IMR-90 (cell line): ENCODE results near the gene CHMP4A. TPM values are rescaled to one million over a fixed set of nuclear protein-coding genes. Genes with fewer than 3 reads are reported as not detected.

Experiments
- ATAC-seq: fragments of 200-7000 bp; cut with Tn5 transposase; 2 replicates; pipeline ENCODE4 v1.9.1; 2020; ENCODE audit warnings: low read depth, mild to moderate bottlenecking, moderate library complexity
- BruUV-seq: library from RNA; stranded (reverse); fragments of 400-500 nt; replicated peaks from 2 replicates; lab custom pipeline; 2021; lab: Mats Ljungman, UMichigan
- CTCF ChIA-PET: fragments of 300-600 bp; formaldehyde crosslinking; extraction: SDS; loops from one replicate; lab custom pipeline; 2021; ENCODE audit warnings: antibody characterized with exemption; lab: Yijun Ruan, JAX
- POLR2A ChIA-PET: fragments of 300-600 bp; sonication (Branson Sonifier 250); formaldehyde crosslinking; loops from one replicate; lab custom pipeline; 2022; ENCODE audit warnings: antibody characterized with exemption; ENCODE audit not compliant: unreplicated experiment; lab: Charles Lee
- DNase-seq: peaks from one replicate; pipeline ENCODE4 v3.0.0; 2013
- H2AFZ ChIP-seq: replicated peaks from 2 replicates; pipeline ENCODE3; 2013; ENCODE audit warnings: low read length, mild to moderate bottlenecking; ENCODE audit not compliant: poor library complexity
- H2AK5ac ChIP-seq: 2 replicates; pipeline ENCODE4 v1.6.1; 2013; ENCODE audit warnings: low read depth, low read length, inconsistent platforms
- H2AK9ac ChIP-seq: replicated peaks from 2 replicates; pipeline ENCODE3; 2013; ENCODE audit warnings: mild to moderate bottlenecking, low read depth, low read length, moderate library complexity; ENCODE audit not compliant: poor library complexity
- H2BK120ac ChIP-seq: 2 replicates; pipeline ENCODE4 v1.6.1; 2013; ENCODE audit warnings: low read depth, low read length, inconsistent platforms
- H2BK15ac ChIP-seq: 3 replicates; pipeline ENCODE4 v1.6.1; 2013; ENCODE audit warnings: low read depth, low read length, inconsistent platforms
- H2BK20ac ChIP-seq: 2 replicates; pipeline ENCODE4 v1.6.1; 2013; ENCODE audit warnings: low read depth, mild to moderate bottlenecking, inconsistent platforms, low read length, moderate library complexity
- H2BK5ac ChIP-seq: 2 replicates; pipeline ENCODE4 v1.6.1; 2013; ENCODE audit warnings: mild to moderate bottlenecking, low read depth, low read length, inconsistent platforms; ENCODE audit not compliant: poor library complexity, severe bottlenecking
- H3K14ac ChIP-seq: replicated peaks from 2 replicates; pipeline ENCODE4 v1.6.1; 2013; ENCODE audit warnings: low read depth, low read length, inconsistent platforms
- H3K18ac ChIP-seq: 2 replicates; pipeline ENCODE4 v1.6.1; 2013; ENCODE audit warnings: low read depth, low read length, control low read depth
- H3K23ac ChIP-seq: 2 replicates; pipeline ENCODE4 v1.6.1; 2013; ENCODE audit warnings: low read depth, low read length, inconsistent platforms
- H3K27ac ChIP-seq: 2 replicates; pipeline ENCODE4 v1.5.1; 2013; ENCODE audit warnings: mild to moderate bottlenecking, control low read depth, low read length; ENCODE audit not compliant: insufficient read depth
- H3K27me3 ChIP-seq: 2 replicates; pipeline ENCODE4 v1.6.1; 2013; ENCODE audit warnings: low read length; ENCODE audit not compliant: control insufficient read depth, insufficient read depth
- H3K36me3 ChIP-seq: 2 replicates; pipeline ENCODE4 v1.6.1; 2013; ENCODE audit warnings: low read length, mixed read lengths; ENCODE audit not compliant: control insufficient read depth, insufficient read depth
- H3K4ac ChIP-seq: 2 replicates; pipeline ENCODE4 v1.6.1; 2013; ENCODE audit warnings: low read depth, low read length, inconsistent platforms
- H3K4me1 ChIP-seq: 2 replicates; pipeline ENCODE4 v1.6.1; 2013; ENCODE audit warnings: low read length, mixed read lengths; ENCODE audit not compliant: control insufficient read depth, insufficient read depth
- H3K4me2 ChIP-seq: 2 replicates; pipeline ENCODE4 v1.6.1; 2013; ENCODE audit warnings: low read depth, mild to moderate bottlenecking, control low read depth, low read length, moderate library complexity
- H3K4me3 ChIP-seq: 2 replicates; pipeline ENCODE4 v1.5.1; 2013; ENCODE audit warnings: low read depth, mild to moderate bottlenecking, control low read depth, low read length, moderate library complexity; ENCODE audit not compliant: insufficient read depth
- H3K56ac ChIP-seq: 2 replicates; pipeline ENCODE4 v1.6.1; 2013; ENCODE audit warnings: low read length, inconsistent platforms; ENCODE audit not compliant: insufficient read depth; ENCODE audit errors: extremely low read depth
- H3K79me1 ChIP-seq, 2 experiments: 2 replicates each; pipeline ENCODE4 v1.6.1; 2013; ENCODE audit warnings: low read length in 2 of 2, inconsistent platforms in 1 of 2, low read depth in 1 of 2
- H3K9ac ChIP-seq: 2 replicates; pipeline ENCODE4 v1.6.1; 2013; ENCODE audit warnings: low read depth, low read length, control low read depth
- H3K9me1 ChIP-seq: 2 replicates; pipeline ENCODE4 v1.6.1; 2013; ENCODE audit warnings: low read length, inconsistent platforms; ENCODE audit not compliant: insufficient read depth
- H3K9me3 ChIP-seq: 2 replicates; pipeline ENCODE4 v1.6.1; 2013; ENCODE audit warnings: low read length; ENCODE audit not compliant: control insufficient read depth, insufficient read depth
- H4K20me1 ChIP-seq: 2 replicates; pipeline ENCODE4 v1.6.1; 2013; ENCODE audit warnings: low read length, inconsistent platforms; ENCODE audit not compliant: insufficient read depth
- H4K5ac ChIP-seq: 2 replicates; pipeline ENCODE4 v1.6.1; 2013; ENCODE audit warnings: mild to moderate bottlenecking, low read depth, low read length, control low read depth
- H4K8ac ChIP-seq, 2 experiments: 2 replicates each; pipeline ENCODE4 v1.6.1; 2013; ENCODE audit warnings: low read depth in 2 of 2, low read length in 2 of 2, control low read depth in 1 of 2, inconsistent platforms in 1 of 2
- H4K91ac ChIP-seq: 2 replicates; pipeline ENCODE4 v1.6.1; 2013; ENCODE audit warnings: low read depth, low read length, inconsistent platforms; ENCODE audit not compliant: insufficient read depth
- BHLHE40 ChIP-seq: fragments of 150-350 bp; IDR thresholded peaks from 2 replicates; pipeline ENCODE4 v1.6.1; 2016; ENCODE audit warnings: mild to moderate bottlenecking, low read depth, low read length
- CEBPB ChIP-seq: IDR thresholded peaks from 2 replicates; pipeline ENCODE4 v1.6.1; 2012; ENCODE audit warnings: low read depth, low read length, improper control_type of control experiment
- CHD1 ChIP-seq: IDR thresholded peaks from 2 replicates; pipeline ENCODE4 v1.6.1; 2012; ENCODE audit warnings: low read depth, low read length, improper control_type of control experiment
- CTCF ChIP-seq: conservative IDR thresholded peaks from 2 replicates; pipeline ENCODE4 v1.5.1; 2012; ENCODE audit warnings: mild to moderate bottlenecking, low read depth, low read length, improper control_type of control experiment
- FOS ChIP-seq: fragments of 150-350 bp; IDR thresholded peaks from 2 replicates; pipeline ENCODE4 v1.6.1; 2016; ENCODE audit warnings: low read depth, low read length
- MAFK ChIP-seq: IDR thresholded peaks from 2 replicates; pipeline ENCODE4 v1.6.1; 2012; ENCODE audit warnings: low read depth, low read length, improper control_type of control experiment
- MAZ ChIP-seq: IDR thresholded peaks from 2 replicates; pipeline ENCODE4 v1.6.1; 2012; ENCODE audit warnings: low read depth, mild to moderate bottlenecking, low read length, improper control_type of control experiment, moderate library complexity, borderline replicate concordance
- POLR2A ChIP-seq: IDR thresholded peaks from 2 replicates; pipeline ENCODE4 v1.6.1; 2012; ENCODE audit warnings: mild to moderate bottlenecking, low read depth, low read length
- RAD21 ChIP-seq: IDR thresholded peaks from 2 replicates; pipeline ENCODE4 v1.6.1; 2012; ENCODE audit warnings: low read length, improper control_type of control experiment
- RCOR1 ChIP-seq: IDR thresholded peaks from 2 replicates; pipeline ENCODE4 v1.6.1; 2012; ENCODE audit warnings: mild to moderate bottlenecking, low read length, improper control_type of control experiment; ENCODE audit not compliant: insufficient replicate concordance
- SMC3 ChIP-seq: fragments of 150-350 bp; IDR thresholded peaks from 2 replicates; pipeline ENCODE4 v1.6.1; 2016; ENCODE audit warnings: low read depth, mild to moderate bottlenecking, antibody characterized with exemption, low read length, moderate library complexity
- USF2 ChIP-seq: fragments of 150-350 bp; IDR thresholded peaks from 2 replicates; pipeline ENCODE4 v1.6.1; 2017; ENCODE audit warnings: mild to moderate bottlenecking, antibody characterized with exemption, low read length, low read depth
- WGBS, 2 experiments: methylation state at CpG; one replicate each; pipeline versions ENCODE4 v1.1.5 to v1.1.7; 2013; ENCODE audit warnings: missing lambda C conversion rate in 2 of 2; ENCODE audit not compliant: insufficient read length in 1 of 2; ENCODE audit errors: extremely low coverage in 2 of 2; 5-methylcytosine and 5-hydroxymethylcytosine counted together
- dilution Hi-C: fragments of 300-500 bp; cut with HindIII; formaldehyde crosslinking; loops from one replicate; pipeline ENCODE4 v1.14.3; 2018; ENCODE audit warnings: low sequenced_read_pairs; ENCODE audit not compliant: unreplicated experiment
- in situ Hi-C: fragments of 300-500 bp; cut with MboI; formaldehyde crosslinking; loops from 3 replicates; pipeline ENCODE4 v1.14.3; 2019; ENCODE audit warnings: low sequenced_read_pairs, inconsistent platforms, mixed read lengths
- intact Hi-C: fragments of 100-400 bp; cut with micrococcal nuclease; formaldehyde crosslinking; loops from 2 replicates; pipeline ENCODE4 v1.10.0; 2022
- polyA plus RNA-seq, 3 experiments: library from polyadenylated mRNA; depleted of rRNA; stranded (reverse); fragments of >200 nt; gene quantifications; 2 replicates each; pipeline ENCODE4 v1.2.3, GENCODE V29; 2012; ENCODE audit warnings: low replicate concordance in 1 of 3
- total RNA-seq: library from RNA; depleted of rRNA; stranded (reverse); fragments of >200 nt; gene quantifications from 2 replicates; pipeline ENCODE4 v1.2.3, GENCODE V29; 2012
- TF ChIP-seq, protein P1 (sequence below): fragments of 150-350 bp; IDR thresholded peaks from 2 replicates; pipeline ENCODE4 v1.6.1; 2016; ENCODE audit warnings: low read depth, mild to moderate bottlenecking, low read length, moderate library complexity, borderline replicate concordance

CHMP4A gene
- total and polyA plus RNA-seq, 2 of the 4 experiments (the other 2 are of a cell fraction) = 22.0 to 63.8 TPM

GRCh38 chr14:24188251-24189058 is 24.8 kb downstream of the CHMP4A start, which contains the start of gene IPO4:
Gene IPO4 (minus strand): TSS chr14:24188816. CDS start chr14:24188787, 29 bp downstream.
- Histone ChIP-seq H3K9me3 (no peaks in the 10 kb centered on the region), H3K79me1 (peaks cover 21 to 67% of the 10 kb centered on the region in 2 experiments), H4K5ac (0 out of 2 replicates have a peak within 1 kb of the TSS, but pooled peaks have one; percentile 15), H2BK15ac (no peak within 1 kb of the TSS), H3K23ac (peak within 1 kb of the TSS; percentile 74; the same call in 1 of the 2 replicates), H3K4me2 (peak within 1 kb of the TSS; percentile 78), H3K27ac (peak within 1 kb of the TSS; percentile 48; the same call in 1 of the 2 replicates), H3K4ac (peak within 1 kb of the TSS; percentile 62), H3K56ac (0 out of 2 replicates have a peak within 1 kb of the TSS, but pooled peaks have one; percentile 11), H3K9me1 (peaks cover 18% of the 10 kb centered on the region), H2BK120ac (no peak within 1 kb of the TSS), H4K91ac (peak within 1 kb of the TSS; percentile 53), H4K20me1 (no peaks in the 10 kb centered on the region), H2BK20ac (no peak within 1 kb of the TSS), H2AK5ac (peak within 1 kb of the TSS; percentile 73), H3K36me3 (peaks cover 52% of the 10 kb centered on the region), H3K4me1 (peaks cover 4% of the 10 kb centered on the region), H2AFZ (peak within 1 kb of the TSS; percentile 96), H4K8ac (peak within 1 kb of the TSS; percentile 6 to 89; a peak in 2 of 4 replicates), H3K4me3 (peak within 1 kb of the TSS; percentile 53), H3K27me3 (no peaks in the 10 kb centered on the region), H3K14ac (peak within 1 kb of the TSS; percentile 51), H2AK9ac (peak within 1 kb of the TSS; percentile 99), H3K9ac (peak within 1 kb of the TSS; percentile 61), H2BK5ac (peak within 1 kb of the TSS; percentile 38), H3K18ac (no peak within 1 kb of the TSS)
- in situ Hi-C loops (no loop called here), intact Hi-C loops (no loop called here), dilution Hi-C loops (no loop called here)
- POLR2A ChIA-PET = interaction anchor here (0.6 kb wide), 2 partner anchors 8 to 109 kb away, joined by 3 read pairs; no protein-coding TSS in a partner anchor
- ATAC-seq = peak; percentile 96
- CTCF ChIA-PET = interaction anchor here (0.6 to 1.3 kb wide), 2 partner anchors 12 to 109 kb away, joined by 3 to 4 read pairs; no protein-coding TSS in a partner anchor
- WGBS, 2 experiments = 0% methylated on average over 24 of the region's 65 CpGs; no CpG with 5 or more reads in 1 of the 2 experiments
- BruUV-seq = no TSS peak
- peak; percentile 98 for DNase-seq
- TF ChIP-seq CTCF = no peak
- TF ChIP-seq POLR2A = peak; percentile 90
- TF ChIP-seq SMC3 = peak; percentile 20; the same call in 1 of the 2 replicates
- no peak for TF ChIP-seq CHD1
- peak; percentile 95 for TF ChIP-seq BHLHE40
- TF ChIP-seq FOS = no peak
- TF ChIP-seq RCOR1 = no peak
- TF ChIP-seq MAZ = peak; percentile 89
- TF ChIP-seq USF2 = peak; percentile 92
- TF ChIP-seq RAD21 = peak; percentile 26; the same call in 1 of the 2 replicates
- TF ChIP-seq, protein P1, sequence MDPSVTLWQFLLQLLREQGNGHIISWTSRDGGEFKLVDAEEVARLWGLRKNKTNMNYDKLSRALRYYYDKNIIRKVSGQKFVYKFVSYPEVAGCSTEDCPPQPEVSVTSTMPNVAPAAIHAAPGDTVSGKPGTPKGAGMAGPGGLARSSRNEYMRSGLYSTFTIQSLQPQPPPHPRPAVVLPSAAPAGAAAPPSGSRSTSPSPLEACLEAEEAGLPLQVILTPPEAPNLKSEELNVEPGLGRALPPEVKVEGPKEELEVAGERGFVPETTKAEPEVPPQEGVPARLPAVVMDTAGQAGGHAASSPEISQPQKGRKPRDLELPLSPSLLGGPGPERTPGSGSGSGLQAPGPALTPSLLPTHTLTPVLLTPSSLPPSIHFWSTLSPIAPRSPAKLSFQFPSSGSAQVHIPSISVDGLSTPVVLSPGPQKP = peak; percentile 80; the same call in 1 of the 2 replicates
- TF ChIP-seq CEBPB = peak; percentile 26; the same call in 1 of the 2 replicates
- no peak for TF ChIP-seq MAFK
